GM23338 (cell line): Measurements from ENCODE around the gene KRT31. TPM values are rescaled to one million over a fixed set of nuclear protein-coding genes. Genes with fewer than 3 reads are reported as not detected.

Experiments used
- ATAC-seq: fragments of 200-7000 bp; cut with Tn5 transposase; 3 replicates; pipeline ENCODE4 v1.9.1; 2020
- DNase-seq: peaks from one replicate; pipeline ENCODE4 v3.0.0-alpha.2; 2015; ENCODE audit warnings: low spot score
- H2AFZ ChIP-seq: fragments of 200-600 bp; sonication (generic); 2 replicates; pipeline ENCODE4 v1.8.0; 2016; ENCODE audit warnings: antibody characterized with exemption, mild to moderate bottlenecking, moderate library complexity
- H3F3A ChIP-seq: fragments of 200-600 bp; sonication (generic); replicated peaks from 2 replicates; pipeline ENCODE4 v1.8.0; 2017; ENCODE audit warnings: antibody characterized with exemption, mixed run types, low read depth
- H3K27ac ChIP-seq: fragments of 200-600 bp; sonication (generic); 2 replicates; pipeline ENCODE4 v1.6.1; 2016; ENCODE audit warnings: low read depth
- H3K27me3 ChIP-seq: fragments of 200-600 bp; sonication (generic); 2 replicates; pipeline ENCODE4 v1.8.0; 2016; ENCODE audit warnings: mild to moderate bottlenecking, mixed run types, moderate library complexity; ENCODE audit not compliant: insufficient read depth
- H3K36me3 ChIP-seq: fragments of 200-600 bp; sonication (generic); 2 replicates; pipeline ENCODE4 v1.8.0; 2016; ENCODE audit warnings: mild to moderate bottlenecking; ENCODE audit not compliant: insufficient read depth
- H3K4me1 ChIP-seq: fragments of 200-600 bp; sonication (generic); 2 replicates; pipeline ENCODE4 v1.8.0; 2016; ENCODE audit warnings: mild to moderate bottlenecking, moderate library complexity; ENCODE audit not compliant: insufficient read depth
- H3K4me2 ChIP-seq: fragments of 200-600 bp; sonication (generic); 2 replicates; pipeline ENCODE4 v1.7.1; 2017; ENCODE audit warnings: mixed run types
- H3K4me3 ChIP-seq: fragments of 200-600 bp; sonication (generic); 2 replicates; pipeline ENCODE4 v1.6.1; 2016; ENCODE audit warnings: mixed run types
- H3K79me2 ChIP-seq: fragments of 200-600 bp; sonication (generic); replicated peaks from 2 replicates; pipeline ENCODE4 v1.8.0; 2017; ENCODE audit warnings: mild to moderate bottlenecking; ENCODE audit not compliant: insufficient read depth
- H3K9me2 ChIP-seq: fragments of 200-600 bp; sonication (generic); 2 replicates; pipeline ENCODE4 v1.8.0; 2017; ENCODE audit not compliant: insufficient read depth
- H4K20me1 ChIP-seq: fragments of 200-600 bp; sonication (generic); replicated peaks from 2 replicates; pipeline ENCODE4 v1.8.0; 2017; ENCODE audit warnings: mild to moderate bottlenecking; ENCODE audit not compliant: insufficient read depth
- H3K27ac Mint-ChIP-seq: 2 replicates; pipeline ENCODE4 v1.8.0; 2020; ENCODE audit warnings: inconsistent platforms, mild to moderate bottlenecking, moderate library complexity, mixed read lengths
- H3K27me3 Mint-ChIP-seq: 3 replicates; pipeline ENCODE4 v1.8.0; 2022; ENCODE audit warnings: low read depth, mild to moderate bottlenecking, moderate library complexity, mixed read lengths, inconsistent platforms; ENCODE audit not compliant: insufficient read depth, poor library complexity
- H3K36me3 Mint-ChIP-seq: 3 replicates; pipeline ENCODE4 v1.8.0; 2021; ENCODE audit warnings: low read depth, mild to moderate bottlenecking, inconsistent platforms, moderate library complexity, mixed read lengths
- H3K4me1 Mint-ChIP-seq: 3 replicates; pipeline ENCODE4 v1.8.0; 2020; ENCODE audit warnings: mild to moderate bottlenecking, inconsistent platforms, mixed read lengths
- H3K4me3 Mint-ChIP-seq: 3 replicates; pipeline ENCODE4 v1.8.0; 2021; ENCODE audit warnings: moderate library complexity, mild to moderate bottlenecking, inconsistent platforms, mixed read lengths
- H3K9me3 Mint-ChIP-seq: 3 replicates; pipeline ENCODE4 v1.8.0; 2020; ENCODE audit warnings: moderate library complexity, mild to moderate bottlenecking, inconsistent platforms, mixed read lengths
- CREB1 ChIP-seq: fragments of 250-450 bp; sonication (Bioruptor Pico); IDR thresholded peaks from 2 replicates; pipeline ENCODE4 v1.5.0; 2020; ENCODE audit warnings: low read depth, mild to moderate bottlenecking, moderate library complexity
- CTCF ChIP-seq, 2 experiments: fragments of 200-600 bp in 1 of 2; sonication (generic) in 1 of 2; conservative IDR thresholded peaks; 2 replicates each; pipeline versions ENCODE4 v1.5.1 to v1.6.1; 2016 to 2017; ENCODE audit warnings: antibody characterized with exemption in 2 of 2, low read depth in 2 of 2, mild to moderate bottlenecking in 2 of 2, moderate library complexity in 1 of 2
- ETS1 ChIP-seq: IDR thresholded peaks from 2 replicates; pipeline ENCODE4 v1.6.1; 2016; ENCODE audit warnings: antibody characterized with exemption
- EZH2phosphoT487 ChIP-seq: fragments of 200-600 bp; sonication (generic); IDR thresholded peaks from one replicate; pipeline ENCODE4 v1.8.1; 2018; ENCODE audit warnings: antibody characterized with exemption; ENCODE audit not compliant: unreplicated experiment
- STAT1 ChIP-seq: IDR thresholded peaks from one replicate; pipeline ENCODE4 v1.6.1; 2016; ENCODE audit warnings: antibody characterized with exemption; ENCODE audit not compliant: unreplicated experiment
- ZNF331 ChIP-seq: fragments of 250-450 bp; sonication (Bioruptor Pico); IDR thresholded peaks from 2 replicates; pipeline ENCODE4 v1.5.0; 2020; ENCODE audit warnings: low read depth, mild to moderate bottlenecking, moderate library complexity
- polyA plus RNA-seq: library from polyadenylated mRNA; unstranded; fragments of >200 nt; fragmentation: Nextera tagmentation; extraction: Ambion mirVana; gene quantifications from 2 replicates; pipeline ENCODE4 v1.2.1, GENCODE V29; 2016
- total RNA-seq: library from RNA; depleted of rRNA; stranded (reverse); fragments of >200 nt; shearing (Covaris generic); gene quantifications from 2 replicates; pipeline ENCODE4 v1.2.3, GENCODE V29; 2014
- TF ChIP-seq, protein P1 (sequence below): fragments of 250-450 bp; sonication (Bioruptor Pico); IDR thresholded peaks from 2 replicates; pipeline ENCODE4 v1.5.0; 2020; ENCODE audit warnings: mild to moderate bottlenecking, moderate library complexity

Gene KRT31
- total and polyA plus RNA-seq, 2 experiments from 2014 or later: not detected

- Histone ChIP-seq H3F3A (no peaks in the 10 kb centered on the region), H3K9me2 (no peaks in the 10 kb centered on the region), H3K4me2 (no peak within 1 kb of the TSS), H4K20me1 (no peaks in the 10 kb centered on the region), H3K36me3 (no peaks in the 10 kb centered on the region), H2AFZ (no peak within 1 kb of the TSS), H3K27ac (no peak within 1 kb of the TSS), H3K27me3 (no peaks in the 10 kb centered on the region), H3K4me1 (no peaks in the 10 kb centered on the region), H3K4me3 (no peak within 1 kb of the TSS), H3K79me2 (no peaks in the 10 kb centered on the region)
- Mint-ChIP-seq H3K36me3 (no peaks in the 10 kb centered on the region), H3K27me3 (no peaks in the 10 kb centered on the region), H3K27ac (no peak within 1 kb of the TSS), H3K9me3 (no peaks in the 10 kb centered on the region; the same call in 2 of the 3 replicates), H3K4me1 (no peaks in the 10 kb centered on the region), H3K4me3 (no peak within 1 kb of the TSS)
- no peak for ATAC-seq
- no peak for DNase-seq
- TF ChIP-seq, protein P1, sequence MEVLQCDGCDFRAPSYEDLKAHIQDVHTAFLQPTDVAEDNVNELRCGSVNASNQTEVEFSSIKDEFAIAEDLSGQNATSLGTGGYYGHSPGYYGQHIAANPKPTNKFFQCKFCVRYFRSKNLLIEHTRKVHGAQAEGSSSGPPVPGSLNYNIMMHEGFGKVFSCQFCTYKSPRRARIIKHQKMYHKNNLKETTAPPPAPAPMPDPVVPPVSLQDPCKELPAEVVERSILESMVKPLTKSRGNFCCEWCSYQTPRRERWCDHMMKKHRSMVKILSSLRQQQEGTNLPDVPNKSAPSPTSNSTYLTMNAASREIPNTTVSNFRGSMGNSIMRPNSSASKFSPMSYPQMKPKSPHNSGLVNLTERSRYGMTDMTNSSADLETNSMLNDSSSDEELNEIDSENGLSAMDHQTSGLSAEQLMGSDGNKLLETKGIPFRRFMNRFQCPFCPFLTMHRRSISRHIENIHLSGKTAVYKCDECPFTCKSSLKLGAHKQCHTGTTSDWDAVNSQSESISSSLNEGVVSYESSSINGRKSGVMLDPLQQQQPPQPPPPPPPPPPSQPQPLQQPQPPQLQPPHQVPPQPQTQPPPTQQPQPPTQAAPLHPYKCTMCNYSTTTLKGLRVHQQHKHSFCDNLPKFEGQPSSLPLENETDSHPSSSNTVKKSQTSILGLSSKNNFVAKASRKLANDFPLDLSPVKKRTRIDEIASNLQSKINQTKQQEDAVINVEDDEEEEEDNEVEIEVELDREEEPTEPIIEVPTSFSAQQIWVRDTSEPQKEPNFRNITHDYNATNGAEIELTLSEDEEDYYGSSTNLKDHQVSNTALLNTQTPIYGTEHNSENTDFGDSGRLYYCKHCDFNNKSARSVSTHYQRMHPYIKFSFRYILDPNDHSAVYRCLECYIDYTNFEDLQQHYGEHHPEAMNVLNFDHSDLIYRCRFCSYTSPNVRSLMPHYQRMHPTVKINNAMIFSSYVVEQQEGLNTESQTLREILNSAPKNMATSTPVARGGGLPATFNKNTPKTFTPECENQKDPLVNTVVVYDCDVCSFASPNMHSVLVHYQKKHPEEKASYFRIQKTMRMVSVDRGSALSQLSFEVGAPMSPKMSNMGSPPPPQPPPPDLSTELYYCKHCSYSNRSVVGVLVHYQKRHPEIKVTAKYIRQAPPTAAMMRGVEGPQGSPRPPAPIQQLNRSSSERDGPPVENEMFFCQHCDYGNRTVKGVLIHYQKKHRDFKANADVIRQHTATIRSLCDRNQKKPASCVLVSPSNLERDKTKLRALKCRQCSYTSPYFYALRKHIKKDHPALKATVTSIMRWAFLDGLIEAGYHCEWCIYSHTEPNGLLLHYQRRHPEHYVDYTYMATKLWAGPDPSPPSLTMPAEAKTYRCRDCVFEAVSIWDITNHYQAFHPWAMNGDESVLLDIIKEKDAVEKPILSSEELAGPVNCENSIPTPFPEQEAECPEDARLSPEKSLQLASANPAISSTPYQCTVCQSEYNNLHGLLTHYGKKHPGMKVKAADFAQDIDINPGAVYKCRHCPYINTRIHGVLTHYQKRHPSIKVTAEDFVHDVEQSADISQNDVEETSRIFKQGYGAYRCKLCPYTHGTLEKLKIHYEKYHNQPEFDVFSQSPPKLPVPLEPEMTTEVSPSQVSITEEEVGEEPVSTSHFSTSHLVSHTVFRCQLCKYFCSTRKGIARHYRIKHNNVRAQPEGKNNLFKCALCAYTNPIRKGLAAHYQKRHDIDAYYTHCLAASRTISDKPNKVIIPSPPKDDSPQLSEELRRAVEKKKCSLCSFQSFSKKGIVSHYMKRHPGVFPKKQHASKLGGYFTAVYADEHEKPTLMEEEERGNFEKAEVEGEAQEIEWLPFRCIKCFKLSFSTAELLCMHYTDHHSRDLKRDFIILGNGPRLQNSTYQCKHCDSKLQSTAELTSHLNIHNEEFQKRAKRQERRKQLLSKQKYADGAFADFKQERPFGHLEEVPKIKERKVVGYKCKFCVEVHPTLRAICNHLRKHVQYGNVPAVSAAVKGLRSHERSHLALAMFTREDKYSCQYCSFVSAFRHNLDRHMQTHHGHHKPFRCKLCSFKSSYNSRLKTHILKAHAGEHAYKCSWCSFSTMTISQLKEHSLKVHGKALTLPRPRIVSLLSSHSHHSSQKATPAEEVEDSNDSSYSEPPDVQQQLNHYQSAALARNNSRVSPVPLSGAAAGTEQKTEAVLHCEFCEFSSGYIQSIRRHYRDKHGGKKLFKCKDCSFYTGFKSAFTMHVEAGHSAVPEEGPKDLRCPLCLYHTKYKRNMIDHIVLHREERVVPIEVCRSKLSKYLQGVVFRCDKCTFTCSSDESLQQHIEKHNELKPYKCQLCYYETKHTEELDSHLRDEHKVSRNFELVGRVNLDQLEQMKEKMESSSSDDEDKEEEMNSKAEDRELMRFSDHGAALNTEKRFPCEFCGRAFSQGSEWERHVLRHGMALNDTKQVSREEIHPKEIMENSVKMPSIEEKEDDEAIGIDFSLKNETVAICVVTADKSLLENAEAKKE (CRISPR knock-in tag): no peak
- TF ChIP-seq ZNF331 (CRISPR knock-in tag) (no peak), CREB1 (CRISPR knock-in tag) (no peak)
Measured at GRCh38 chr17:41369713-41370112, 27.7 kb downstream of the KRT31 start, which contains the start of gene KRT33B. TSS of gene KRT33B (minus strand) at chr17:41369813. CDS start at chr17:41369750, 63 bp downstream.

DNA sequence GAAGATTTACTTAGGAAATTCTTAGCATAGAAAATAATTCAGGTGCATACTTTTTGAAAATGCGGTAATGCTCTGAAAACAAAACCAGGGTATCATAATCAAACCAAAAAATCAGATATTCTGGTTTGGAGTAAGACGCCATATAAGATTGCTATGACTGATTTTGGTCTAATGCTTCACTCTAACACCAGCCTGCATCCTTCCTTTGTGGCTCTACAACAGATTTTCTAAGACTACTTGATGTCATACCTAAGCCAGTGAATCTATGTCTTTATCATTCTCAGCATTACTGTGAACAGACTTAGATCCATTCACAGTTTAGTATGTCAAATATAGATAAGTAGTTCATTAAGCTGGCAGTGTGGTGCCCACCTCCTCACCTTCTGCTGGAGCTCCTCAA, 28.4 kb downstream of the KRT31 start:
- H3K27me3 Mint-ChIP-seq: no peaks in the 10 kb centered on the region
- Histone ChIP-seq H3K4me3 (no peak overlapping the region), H3K79me2 (no peaks in the 10 kb centered on the region), H3F3A (no peaks in the 10 kb centered on the region), H3K27ac (no peak overlapping the region), H3K4me1 (no peaks in the 10 kb centered on the region), H4K20me1 (no peaks in the 10 kb centered on the region), H2AFZ (no peak overlapping the region), H3K9me2 (no peaks in the 10 kb centered on the region), H3K4me2 (no peak overlapping the region), H3K36me3 (no peaks in the 10 kb centered on the region), H3K27me3 (no peaks in the 10 kb centered on the region)
- H3K4me1 Mint-ChIP-seq: no peaks in the 10 kb centered on the region
- no peak overlapping the region for H3K4me3 Mint-ChIP-seq
- no peak overlapping the region for H3K27ac Mint-ChIP-seq
- DNase-seq (no peak), ATAC-seq (no peak)
- no peaks in the 10 kb centered on the region; the same call in 2 of the 3 replicates for H3K9me3 Mint-ChIP-seq
- H3K36me3 Mint-ChIP-seq: no peaks in the 10 kb centered on the region
- TF ChIP-seq CTCF (conservative IDR thresholded peaks at IDR 0.05; ENCODE audit: low read depth in 2 of 2): no peak
- TF ChIP-seq CREB1 (CRISPR knock-in tag): no peak
- no peak for TF ChIP-seq EZH2phosphoT487
- TF ChIP-seq STAT1: no peak
- no peak for TF ChIP-seq ZNF331 (CRISPR knock-in tag)
- TF ChIP-seq ETS1: no peak
